HUES6 (cell line): ENCODE measurements around the gene GATA2.

Experiments used
- H3K27ac ChIP-seq: 2 replicates; pipeline ENCODE4 v1.7.0; 2013; ENCODE audit warnings: low read depth, mild to moderate bottlenecking, low read length, inconsistent platforms
- H3K27me3 ChIP-seq: 2 replicates; pipeline ENCODE4 v1.6.1; 2013; ENCODE audit warnings: low read length; ENCODE audit not compliant: control insufficient read depth, insufficient read depth
- H3K36me3 ChIP-seq: 2 replicates; pipeline ENCODE4 v1.6.1; 2013; ENCODE audit warnings: low read length; ENCODE audit not compliant: control insufficient read depth, insufficient read depth
- H3K4me1 ChIP-seq: 2 replicates; pipeline ENCODE4 v1.6.1; 2013; ENCODE audit warnings: low read length; ENCODE audit not compliant: control insufficient read depth, insufficient read depth
- H3K4me3 ChIP-seq: 2 replicates; pipeline ENCODE4 v1.5.1; 2013; ENCODE audit warnings: low read depth, low read length
- H3K9ac ChIP-seq: one replicate; pipeline ENCODE4 v1.6.1; 2013; ENCODE audit warnings: mild to moderate bottlenecking, low read length
- H3K9me3 ChIP-seq: 2 replicates; pipeline ENCODE4 v1.6.1; 2013; ENCODE audit warnings: low read depth, low read length; ENCODE audit not compliant: control insufficient read depth, insufficient read depth

Gene GATA2

GRCh38 chr3:128442070-128442469, 50.9 kb downstream of the GATA2 start:
- Histone ChIP-seq H3K4me3 (no peak overlapping the region), H3K27ac (no peak overlapping the region), H3K36me3 (no peaks in the 10 kb centered on the region), H3K9ac (no peak overlapping the region), H3K4me1 (peaks cover 4% of the 10 kb centered on the region; the same call in 1 of the 2 replicates), H3K9me3 (no peaks in the 10 kb centered on the region; the same call in 1 of the 2 replicates), H3K27me3 (peaks cover 55% of the 10 kb centered on the region; the same call in 1 of the 2 replicates)

GRCh38 chr3:128439226-128439625, 53.8 kb downstream of the GATA2 start:
- Histone ChIP-seq H3K36me3 (no peaks in the 10 kb centered on the region), H3K27me3 (peaks cover 59% of the 10 kb centered on the region), H3K4me1 (peaks cover 20% of the 10 kb centered on the region), H3K27ac (no peak overlapping the region), H3K4me3 (no peak overlapping the region), H3K9ac (no peak overlapping the region), H3K9me3 (no peaks in the 10 kb centered on the region)

GRCh38 chr3:128438488-128439072, 54.4 kb downstream of the GATA2 start:
- no peak overlapping the region for H3K27ac ChIP-seq
- no peak overlapping the region for H3K4me3 ChIP-seq
- no peaks in the 10 kb centered on the region for H3K36me3 ChIP-seq
- H3K4me1 ChIP-seq, result peaks cover 27% of the 10 kb centered on the region
- H3K27me3 ChIP-seq, result peaks cover 59% of the 10 kb centered on the region
- H3K9ac ChIP-seq, result no peak overlapping the region
- no peaks in the 10 kb centered on the region for H3K9me3 ChIP-seq

GRCh38 chr3:128436214-128436613, 56.8 kb downstream of the GATA2 start:
- Histone ChIP-seq H3K4me3 (no peak overlapping the region), H3K27ac (no peak overlapping the region), H3K36me3 (no peaks in the 10 kb centered on the region), H3K27me3 (peaks cover 67% of the 10 kb centered on the region), H3K9me3 (no peaks in the 10 kb centered on the region), H3K9ac (no peak overlapping the region), H3K4me1 (peaks cover 43% of the 10 kb centered on the region)

- Histone ChIP-seq H3K27me3 (peaks cover 67% of the 10 kb centered on the region), H3K27ac (no peak overlapping the region), H3K9me3 (no peaks in the 10 kb centered on the region), H3K4me1 (peaks cover 46% of the 10 kb centered on the region), H3K9ac (no peak overlapping the region), H3K36me3 (no peaks in the 10 kb centered on the region), H3K4me3 (no peak overlapping the region)
Measured at GRCh38 chr3:128435561-128435960, 57.4 kb downstream of the GATA2 start.

- Histone ChIP-seq H3K9me3 (no peaks in the 10 kb centered on the region), H3K27ac (no peak overlapping the region), H3K4me3 (no peak overlapping the region), H3K27me3 (peaks cover 67% of the 10 kb centered on the region), H3K9ac (no peak overlapping the region), H3K36me3 (no peaks in the 10 kb centered on the region), H3K4me1 (peaks cover 47% of the 10 kb centered on the region)
Measured at GRCh38 chr3:128435058-128435457, 57.9 kb downstream of the GATA2 start.

GRCh38 chr3:128434524-128434923, 58.5 kb downstream of the GATA2 start:
- no peak overlapping the region for H3K9ac ChIP-seq
- H3K27ac ChIP-seq, result no peak overlapping the region
- peaks cover 43% of the 10 kb centered on the region for H3K4me1 ChIP-seq
- no peaks in the 10 kb centered on the region for H3K9me3 ChIP-seq
- no peak overlapping the region for H3K4me3 ChIP-seq
- H3K27me3 ChIP-seq, result peaks cover 68% of the 10 kb centered on the region
- H3K36me3 ChIP-seq, result no peaks in the 10 kb centered on the region

- no peak overlapping the region for H3K27ac ChIP-seq
- no peak overlapping the region for H3K4me3 ChIP-seq
- no peaks in the 10 kb centered on the region for H3K9me3 ChIP-seq
- H3K4me1 ChIP-seq, result peaks cover 46% of the 10 kb centered on the region
- H3K36me3 ChIP-seq, result no peaks in the 10 kb centered on the region
- peaks cover 67% of the 10 kb centered on the region for H3K27me3 ChIP-seq
- no peak overlapping the region for H3K9ac ChIP-seq
Measured at GRCh38 chr3:128433837-128434165, 59.2 kb downstream of the GATA2 start.

- peak overlapping the region; percentile 74; the same call in 1 of the 2 replicates for H3K27ac ChIP-seq
- peaks cover 50% of the 10 kb centered on the region for H3K4me1 ChIP-seq
- H3K36me3 ChIP-seq, result no peaks in the 10 kb centered on the region
- peak overlapping the region; percentile 58 for H3K4me3 ChIP-seq
- H3K9me3 ChIP-seq, result no peaks in the 10 kb centered on the region
- H3K27me3 ChIP-seq, result peaks cover 72% of the 10 kb centered on the region
- peak overlapping the region; percentile 74 for H3K9ac ChIP-seq
Measured at GRCh38 chr3:128432971-128433836, 59.8 kb downstream of the GATA2 start.

GRCh38 chr3:128432301-128432970, 60.6 kb downstream of the GATA2 start:
- H3K27ac ChIP-seq, result peak overlapping the region; percentile 74; the same call in 1 of the 2 replicates
- peaks cover 79% of the 10 kb centered on the region for H3K27me3 ChIP-seq
- peaks cover 55% of the 10 kb centered on the region for H3K4me1 ChIP-seq
- peak overlapping the region; percentile 72 for H3K9ac ChIP-seq
- H3K9me3 ChIP-seq, result no peaks in the 10 kb centered on the region
- H3K4me3 ChIP-seq, result peak overlapping the region; percentile 54
- H3K36me3 ChIP-seq, result no peaks in the 10 kb centered on the region

- peaks cover 85% of the 10 kb centered on the region for H3K27me3 ChIP-seq
Measured at GRCh38 chr3:128431803-128432300, 61.1 kb downstream of the GATA2 start.

More at GRCh38 chr3:128431803-128432300, 61.1 kb downstream of the GATA2 start:
- Histone ChIP-seq H3K4me3 (peak overlapping the region; percentile 54), H3K9me3 (no peaks in the 10 kb centered on the region), H3K9ac (peak overlapping the region; percentile 72), H3K4me1 (peaks cover 59% of the 10 kb centered on the region), H3K27ac (peak overlapping the region; percentile 74; the same call in 1 of the 2 replicates), H3K36me3 (no peaks in the 10 kb centered on the region)
